HCT116 (cell line): ENCODE results near the gene CTNNA2. TPM values are rescaled to one million over a fixed set of nuclear protein-coding genes. Genes with fewer than 3 reads are reported as not detected.

Experiments
- ATAC-seq: fragments of 200-7000 bp; cut with Tn5 transposase; 2 replicates; pipeline ENCODE4 v1.9.1; 2020; ENCODE audit warnings: mild to moderate bottlenecking, moderate library complexity
- BruUV-seq: library from RNA; stranded (reverse); fragments of 400-500 nt; replicated peaks from 2 replicates; lab custom pipeline; 2021; lab: Mats Ljungman, UMichigan
- CTCF ChIA-PET: fragments of 300-600 bp; sonication (Branson Sonifier 250); formaldehyde crosslinking; loops from one replicate; lab custom pipeline; 2021; ENCODE audit warnings: antibody characterized with exemption; lab: Charles Lee
- POLR2A ChIA-PET: fragments of 300-600, 350-600 bp; sonication (Branson Sonifier 250); formaldehyde crosslinking; loops from one replicate; lab custom pipeline; 2021; ENCODE audit warnings: antibody characterized with exemption; lab: Charles Lee
- RAD21 ChIA-PET, 2 experiments: fragments of 300-600 bp; sonication (Branson Sonifier 250); formaldehyde crosslinking; loops; one replicate each; lab custom pipeline; 2023; ENCODE audit warnings: low total read pairs in 2 of 2; ENCODE audit not compliant: uncharacterized antibody in 2 of 2, unreplicated experiment in 2 of 2, low non-redundant PET in 1 of 2; lab: Charles Lee
- DNase-seq: peaks from one replicate; pipeline ENCODE4 v3.0.0-alpha.2; 2010; ENCODE audit warnings: low read depth, low spot score
- H2AFZ ChIP-seq: fragments of 200-600 bp; shearing (Covaris generic), sonication (generic); 2 replicates; pipeline ENCODE4 v1.6.1; 2017; ENCODE audit warnings: low read depth, mixed run types, mixed read lengths, antibody characterized with exemption, low read length; ENCODE audit not compliant: poor library complexity, severe bottlenecking
- H3K27ac ChIP-seq: 2 replicates; pipeline ENCODE4 v1.5.1; 2012; ENCODE audit warnings: low read depth, low read length
- H3K27me3 ChIP-seq: fragments of 200-600 bp; sonication (generic); 2 replicates; pipeline ENCODE4 v1.6.1; 2016; ENCODE audit warnings: mixed run types, low read length, mixed read lengths; ENCODE audit not compliant: insufficient read depth
- H3K36me3 ChIP-seq, 2 experiments: fragments of 200-500 bp in 1 of 2; fragments of 200-600 bp in 1 of 2; sonication (Bioruptor generic) in 1 of 2; sonication (generic) in 1 of 2; 2 replicates each; pipeline versions ENCODE4 v1.5.1 to v1.6.1; 2014 to 2016; ENCODE audit warnings: low read length in 2 of 2, inconsistent platforms in 1 of 2, mixed read lengths in 1 of 2, mixed run types in 1 of 2; ENCODE audit not compliant: insufficient read depth in 2 of 2, control insufficient read depth in 1 of 2
- H3K4me1 ChIP-seq, 2 experiments: fragments of 200-600 bp in 1 of 2; sonication (generic) in 1 of 2; 2 replicates each; pipeline versions ENCODE4 v1.5.1 to v1.6.1; 2012 to 2017; ENCODE audit warnings: low read length in 2 of 2, inconsistent platforms in 1 of 2, mild to moderate bottlenecking in 1 of 2, mixed read lengths in 1 of 2, mixed run types in 1 of 2, moderate library complexity in 1 of 2; ENCODE audit not compliant: insufficient read depth in 2 of 2, control insufficient read depth in 1 of 2
- H3K4me2 ChIP-seq: fragments of 200-600 bp; sonication (generic); 2 replicates; pipeline ENCODE4 v1.6.1; 2017; ENCODE audit warnings: mixed run types, low read length, mixed read lengths
- H3K4me3 ChIP-seq, 2 experiments: fragments of 200-600 bp in 1 of 2; sonication (generic) in 1 of 2; replicated peaks in 1 of 2; 2 replicates each; pipeline ENCODE4 v1.5.1; 2011 to 2016; ENCODE audit warnings: low read length in 2 of 2, control low read depth in 1 of 2, low read depth in 1 of 2, mild to moderate bottlenecking in 1 of 2, mixed read lengths in 1 of 2, mixed run types in 1 of 2
- H3K79me2 ChIP-seq: fragments of 200-600 bp; sonication (generic); 2 replicates; pipeline ENCODE4 v1.6.1; 2017; ENCODE audit warnings: mild to moderate bottlenecking, mixed run types, low read length, moderate library complexity, mixed read lengths; ENCODE audit not compliant: insufficient read depth
- H3K9ac ChIP-seq: fragments of 200-600 bp; sonication (generic); 2 replicates; pipeline ENCODE4 v1.6.1; 2016; ENCODE audit warnings: low read length, mixed read lengths
- H3K9me2 ChIP-seq: fragments of 200-600 bp; sonication (generic), shearing (Covaris generic); 2 replicates; pipeline ENCODE4 v1.6.1; 2017; ENCODE audit warnings: mixed run types, mild to moderate bottlenecking, moderate library complexity; ENCODE audit not compliant: insufficient read depth
- H3K9me3 ChIP-seq, 2 experiments: fragments of 200-500 bp in 1 of 2; fragments of 200-600 bp in 1 of 2; sonication (Bioruptor generic) in 1 of 2; sonication (generic) in 1 of 2; 2 replicates each; pipeline ENCODE4 v1.6.1; 2014 to 2017; ENCODE audit warnings: low read length in 2 of 2, mixed read lengths in 2 of 2, inconsistent platforms in 1 of 2, low read depth in 1 of 2, mild to moderate bottlenecking in 1 of 2, mixed run types in 1 of 2, moderate library complexity in 1 of 2; ENCODE audit not compliant: control insufficient read depth in 1 of 2, insufficient read depth in 1 of 2
- H4K20me1 ChIP-seq: fragments of 200-600 bp; sonication (generic), shearing (Covaris generic); 2 replicates; pipeline ENCODE4 v1.6.1; 2017; ENCODE audit warnings: mixed run types, mild to moderate bottlenecking, moderate library complexity; ENCODE audit not compliant: insufficient read depth
- CBX3 ChIP-seq: IDR thresholded peaks from 2 replicates; pipeline ENCODE4 v1.6.1; 2012; ENCODE audit warnings: low read depth
- CEBPB ChIP-seq: IDR thresholded peaks from 2 replicates; pipeline ENCODE4 v1.6.1; 2012; ENCODE audit warnings: low read depth
- ELF1 ChIP-seq: IDR thresholded peaks from 2 replicates; pipeline ENCODE4 v1.6.1; 2012; ENCODE audit warnings: low read depth, borderline replicate concordance
- EZH2 ChIP-seq: fragments of 200-600 bp; sonication (generic); IDR thresholded peaks from 2 replicates; pipeline ENCODE4 v1.6.1; 2017; ENCODE audit warnings: antibody characterized with exemption, mixed run types
- EZH2phosphoT487 ChIP-seq: fragments of 200-600 bp; IDR thresholded peaks from 2 replicates; pipeline ENCODE4 v1.6.1; 2018; ENCODE audit warnings: antibody characterized with exemption, borderline replicate concordance
- JUND ChIP-seq: IDR thresholded peaks from 2 replicates; pipeline ENCODE4 v1.6.1; 2012
- POLR2A ChIP-seq: IDR thresholded peaks from 2 replicates; pipeline ENCODE4 v1.7.0; 2011; ENCODE audit warnings: borderline replicate concordance; ENCODE audit not compliant: insufficient read depth, insufficient read length; ENCODE audit errors: extremely low read depth
- POLR2AphosphoS5 ChIP-seq: IDR thresholded peaks from 2 replicates; pipeline ENCODE4 v1.6.1; 2011; ENCODE audit warnings: mild to moderate bottlenecking, low read depth, low read length, moderate library complexity
- SIN3A ChIP-seq: IDR thresholded peaks from 2 replicates; pipeline ENCODE4 v1.6.1; 2012; ENCODE audit warnings: low read depth
- SP1 ChIP-seq: IDR thresholded peaks from 2 replicates; pipeline ENCODE4 v1.6.1; 2012; ENCODE audit warnings: low read depth
- SRF ChIP-seq: IDR thresholded peaks from 2 replicates; pipeline ENCODE4 v1.6.1; 2012; ENCODE audit warnings: low read depth
- ZNF274 ChIP-seq: fragments of 200-500 bp; sonication (Bioruptor generic); IDR thresholded peaks from 2 replicates; pipeline ENCODE4 v1.6.1; 2014; ENCODE audit warnings: mild to moderate bottlenecking, low read depth, low read length, inconsistent platforms
- intact Hi-C: fragments of 100-400 bp; cut with micrococcal nuclease; formaldehyde crosslinking; loops from 2 replicates; pipeline ENCODE4 v1.10.0; 2022
- total RNA-seq: library from RNA; stranded (reverse); gene quantifications from one replicate; pipeline ENCODE4 v1.2.1, GENCODE V29; 2021; ENCODE audit not compliant: unreplicated experiment
- TF ChIP-seq, protein P1 (sequence below): IDR thresholded peaks from 2 replicates; pipeline ENCODE4 v1.6.1; 2012
- TF ChIP-seq, protein P2 (sequence below): IDR thresholded peaks from 2 replicates; pipeline ENCODE4 v1.6.1; 2012; ENCODE audit warnings: low read depth

The CTNNA2 gene
- total RNA-seq, 1 experiment from 2014 or later: not detected

DNA sequence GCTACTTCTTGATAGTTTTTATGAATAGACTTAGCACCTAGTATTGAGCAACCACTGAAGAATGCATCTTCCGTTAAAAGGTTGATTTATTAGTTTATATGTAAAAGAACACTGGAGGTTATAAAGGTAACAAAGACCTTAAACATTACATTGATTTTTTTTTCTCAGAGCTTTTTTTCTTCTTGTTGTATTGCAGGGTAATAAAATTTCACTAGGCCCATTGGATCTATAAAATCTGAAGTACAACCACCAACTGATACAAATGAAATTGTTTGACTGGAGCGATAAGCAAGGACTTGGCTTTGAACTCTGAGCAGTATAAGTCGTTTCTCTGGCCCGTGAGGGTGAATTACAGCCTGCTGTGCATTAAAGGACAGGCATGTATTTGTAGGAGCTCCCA, 447.7 kb downstream of the CTNNA2 start:
- H3K9ac ChIP-seq: no peak overlapping the region
- POLR2A ChIA-PET: no interaction called here
- no peaks in the 10 kb centered on the region for H3K79me2 ChIP-seq
- no peaks in the 10 kb centered on the region for H3K27me3 ChIP-seq
- H3K4me1 ChIP-seq: no peaks in the 10 kb centered on the region
- CTCF ChIA-PET: no interaction called here
- intact Hi-C loops: no loop called here
- RAD21 ChIA-PET: no interaction called here
- TF ChIP-seq CBX3 (no peak), POLR2AphosphoS5 (no peak), EZH2phosphoT487 (no peak), ELF1 (no peak), CEBPB (no peak), SIN3A (no peak), ZNF274 (no peak), EZH2 (no peak), SP1 (no peak), POLR2A (no peak), JUND (no peak), SRF (no peak)
- TF ChIP-seq, protein P1, sequence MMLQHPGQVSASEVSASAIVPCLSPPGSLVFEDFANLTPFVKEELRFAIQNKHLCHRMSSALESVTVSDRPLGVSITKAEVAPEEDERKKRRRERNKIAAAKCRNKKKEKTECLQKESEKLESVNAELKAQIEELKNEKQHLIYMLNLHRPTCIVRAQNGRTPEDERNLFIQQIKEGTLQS: no peak
- TF ChIP-seq, protein P2, sequence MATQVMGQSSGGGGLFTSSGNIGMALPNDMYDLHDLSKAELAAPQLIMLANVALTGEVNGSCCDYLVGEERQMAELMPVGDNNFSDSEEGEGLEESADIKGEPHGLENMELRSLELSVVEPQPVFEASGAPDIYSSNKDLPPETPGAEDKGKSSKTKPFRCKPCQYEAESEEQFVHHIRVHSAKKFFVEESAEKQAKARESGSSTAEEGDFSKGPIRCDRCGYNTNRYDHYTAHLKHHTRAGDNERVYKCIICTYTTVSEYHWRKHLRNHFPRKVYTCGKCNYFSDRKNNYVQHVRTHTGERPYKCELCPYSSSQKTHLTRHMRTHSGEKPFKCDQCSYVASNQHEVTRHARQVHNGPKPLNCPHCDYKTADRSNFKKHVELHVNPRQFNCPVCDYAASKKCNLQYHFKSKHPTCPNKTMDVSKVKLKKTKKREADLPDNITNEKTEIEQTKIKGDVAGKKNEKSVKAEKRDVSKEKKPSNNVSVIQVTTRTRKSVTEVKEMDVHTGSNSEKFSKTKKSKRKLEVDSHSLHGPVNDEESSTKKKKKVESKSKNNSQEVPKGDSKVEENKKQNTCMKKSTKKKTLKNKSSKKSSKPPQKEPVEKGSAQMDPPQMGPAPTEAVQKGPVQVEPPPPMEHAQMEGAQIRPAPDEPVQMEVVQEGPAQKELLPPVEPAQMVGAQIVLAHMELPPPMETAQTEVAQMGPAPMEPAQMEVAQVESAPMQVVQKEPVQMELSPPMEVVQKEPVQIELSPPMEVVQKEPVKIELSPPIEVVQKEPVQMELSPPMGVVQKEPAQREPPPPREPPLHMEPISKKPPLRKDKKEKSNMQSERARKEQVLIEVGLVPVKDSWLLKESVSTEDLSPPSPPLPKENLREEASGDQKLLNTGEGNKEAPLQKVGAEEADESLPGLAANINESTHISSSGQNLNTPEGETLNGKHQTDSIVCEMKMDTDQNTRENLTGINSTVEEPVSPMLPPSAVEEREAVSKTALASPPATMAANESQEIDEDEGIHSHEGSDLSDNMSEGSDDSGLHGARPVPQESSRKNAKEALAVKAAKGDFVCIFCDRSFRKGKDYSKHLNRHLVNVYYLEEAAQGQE: no peak
- ATAC-seq: no peak
- H3K4me3 ChIP-seq: no peak overlapping the region
- no peak overlapping the region for H2AFZ ChIP-seq
- no peaks in the 10 kb centered on the region for H3K36me3 ChIP-seq
- no peaks in the 10 kb centered on the region for H3K9me2 ChIP-seq
- no peaks in the 10 kb centered on the region for H4K20me1 ChIP-seq
- DNase-seq: no peak
- peaks cover 0 to 15% of the 10 kb centered on the region in 2 experiments; a peak in 2 of 4 replicates for H3K9me3 ChIP-seq
- no peak overlapping the region for H3K4me2 ChIP-seq
- no peak overlapping the region for H3K27ac ChIP-seq
- BruUV-seq: no TSS peak
